Activated naive CD8-positive, alpha-beta T cell treated with anti-CD3 and anti-CD28 coated beads, Interleukin-2, amount 50 U/mL, for 24 hours (primary cell): ENCODE data around the gene SRSF2.
"Not testable (repeated sequence)": the region's sequence is repeated elsewhere in the genome, so short reads cannot be mapped to it uniquely, and the experiment has no call there.

Experiments used
- ATAC-seq: fragments of 150-1000 bp; cut with Tn5 transposase; one replicate; pipeline ENCODE4 v1.10.0; 2021
- DNase-seq: peaks from one replicate; pipeline ENCODE4 v3.0.0; 2021
- H3K27ac Mint-ChIP-seq: one replicate; pipeline ENCODE4 v1.8.0; 2021; ENCODE audit warnings: mild to moderate bottlenecking, mixed read lengths
- H3K27me3 Mint-ChIP-seq: one replicate; pipeline ENCODE4 v1.8.0; 2021; ENCODE audit warnings: mixed read lengths
- H3K36me3 Mint-ChIP-seq: one replicate; pipeline ENCODE4 v1.8.0; 2021; ENCODE audit warnings: low read depth, mixed read lengths
- H3K4me1 Mint-ChIP-seq: one replicate; pipeline ENCODE4 v1.8.0; 2021; ENCODE audit warnings: mixed read lengths
- H3K4me3 Mint-ChIP-seq: one replicate; pipeline ENCODE4 v1.8.0; 2021; ENCODE audit warnings: mild to moderate bottlenecking, moderate library complexity, mixed read lengths
- H3K9me3 Mint-ChIP-seq: one replicate; pipeline ENCODE4 v1.8.0; 2021; ENCODE audit warnings: mixed read lengths

SRSF2 gene

GRCh38 chr17:76747716-76748363, 10.7 kb upstream of the SRSF2 start:
- ATAC-seq (no peak), DNase-seq (no peak)
- H3K27ac Mint-ChIP-seq, result no peak overlapping the region
- peaks cover 15% of the 10 kb centered on the region for H3K4me1 Mint-ChIP-seq
- no peaks in the 10 kb centered on the region for H3K9me3 Mint-ChIP-seq
- peaks cover 33% of the 10 kb centered on the region for H3K36me3 Mint-ChIP-seq
- no peaks in the 10 kb centered on the region for H3K27me3 Mint-ChIP-seq
- H3K4me3 Mint-ChIP-seq, result no peak overlapping the region

- not testable (repeated sequence) for H3K4me3 Mint-ChIP-seq, H3K9me3 Mint-ChIP-seq, DNase-seq, H3K27me3 Mint-ChIP-seq, ATAC-seq, H3K27ac Mint-ChIP-seq, H3K4me1 Mint-ChIP-seq
- H3K36me3 Mint-ChIP-seq, result peaks cover 38% of the 10 kb centered on the region
Measured at GRCh38 chr17:76745785-76746184, 8.7 kb upstream of the SRSF2 start.

DNA sequence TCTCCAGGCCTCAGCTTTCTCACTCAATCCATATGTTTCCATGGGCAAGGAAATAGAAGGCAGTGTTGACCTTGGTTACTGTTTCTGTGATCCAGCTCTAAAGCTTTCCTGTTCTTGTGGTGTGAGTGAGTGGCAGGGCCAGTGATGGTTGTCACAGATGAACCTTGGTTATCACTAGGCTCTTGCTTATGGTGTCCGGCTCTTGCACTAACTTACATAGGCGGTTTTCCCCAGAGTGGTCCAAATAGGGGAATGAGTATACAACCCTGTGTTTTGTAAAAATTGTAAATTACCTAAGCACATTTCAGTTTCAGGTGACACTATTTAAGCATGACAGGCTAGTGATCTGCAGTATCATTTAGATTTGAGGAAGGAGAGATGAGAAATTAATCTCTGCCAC, 7.6 kb upstream of the SRSF2 start:
- Mint-ChIP-seq H3K9me3 (no peaks in the 10 kb centered on the region), H3K27me3 (no peaks in the 10 kb centered on the region), H3K27ac (no peak overlapping the region), H3K36me3 (peaks cover 38% of the 10 kb centered on the region), H3K4me1 (peaks cover 15% of the 10 kb centered on the region), H3K4me3 (no peak overlapping the region)
- DNase-seq (no peak), ATAC-seq (no peak)

DNA sequence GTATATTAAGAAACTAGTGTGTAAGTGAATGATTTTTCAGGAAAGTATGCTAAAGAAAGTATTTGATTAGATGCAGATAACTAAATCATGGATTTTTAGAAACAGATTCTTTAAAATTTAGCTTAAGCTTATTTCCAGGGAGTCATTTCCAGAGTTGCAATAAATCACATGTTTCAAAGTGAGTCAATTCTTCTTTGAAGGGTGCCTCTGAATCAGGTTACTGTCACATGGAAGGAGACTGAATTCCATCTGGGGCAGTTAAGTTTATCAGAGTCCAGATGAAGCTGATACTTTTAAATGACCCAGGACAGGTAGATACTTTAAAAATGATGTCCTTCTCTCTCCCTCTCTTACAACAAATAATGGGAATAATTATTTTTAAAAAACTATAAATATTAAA, 5.8 kb upstream of the SRSF2 start:
- peaks cover 33% of the 10 kb centered on the region for H3K4me1 Mint-ChIP-seq
- H3K27me3 Mint-ChIP-seq, result no peaks in the 10 kb centered on the region
- no peaks in the 10 kb centered on the region for H3K9me3 Mint-ChIP-seq
- no peak overlapping the region for H3K27ac Mint-ChIP-seq
- no peak overlapping the region for H3K4me3 Mint-ChIP-seq
- DNase-seq, result no peak
- no peak for ATAC-seq
- peaks cover 35% of the 10 kb centered on the region for H3K36me3 Mint-ChIP-seq

- Mint-ChIP-seq H3K27me3 (no peaks in the 10 kb centered on the region), H3K27ac (no peak overlapping the region), H3K4me1 (peaks cover 31% of the 10 kb centered on the region), H3K36me3 (peaks cover 34% of the 10 kb centered on the region), H3K9me3 (no peaks in the 10 kb centered on the region), H3K4me3 (no peak overlapping the region)
- DNase-seq (no peak), ATAC-seq (no peak)
Measured at GRCh38 chr17:76740329-76741118, 3.4 kb upstream of the SRSF2 start.

- ATAC-seq, DNase-seq, H3K4me3 Mint-ChIP-seq, H3K9me3 Mint-ChIP-seq, H3K27ac Mint-ChIP-seq, H3K27me3 Mint-ChIP-seq: not testable (repeated sequence)
- Mint-ChIP-seq H3K4me1 (peaks cover 35% of the 10 kb centered on the region), H3K36me3 (peaks cover 34% of the 10 kb centered on the region)
Measured at GRCh38 chr17:76739568-76740115, 2.5 kb upstream of the SRSF2 start.

GRCh38 chr17:76738468-76738850, 1.3 kb upstream of the SRSF2 start:
- Mint-ChIP-seq H3K27ac (peak overlapping the region; percentile 99), H3K9me3 (no peaks in the 10 kb centered on the region), H3K4me3 (peak overlapping the region; percentile 98), H3K4me1 (peaks cover 45% of the 10 kb centered on the region), H3K27me3 (no peaks in the 10 kb centered on the region), H3K36me3 (peaks cover 40% of the 10 kb centered on the region)
- no peak for DNase-seq
- ATAC-seq, result no peak

DNA sequence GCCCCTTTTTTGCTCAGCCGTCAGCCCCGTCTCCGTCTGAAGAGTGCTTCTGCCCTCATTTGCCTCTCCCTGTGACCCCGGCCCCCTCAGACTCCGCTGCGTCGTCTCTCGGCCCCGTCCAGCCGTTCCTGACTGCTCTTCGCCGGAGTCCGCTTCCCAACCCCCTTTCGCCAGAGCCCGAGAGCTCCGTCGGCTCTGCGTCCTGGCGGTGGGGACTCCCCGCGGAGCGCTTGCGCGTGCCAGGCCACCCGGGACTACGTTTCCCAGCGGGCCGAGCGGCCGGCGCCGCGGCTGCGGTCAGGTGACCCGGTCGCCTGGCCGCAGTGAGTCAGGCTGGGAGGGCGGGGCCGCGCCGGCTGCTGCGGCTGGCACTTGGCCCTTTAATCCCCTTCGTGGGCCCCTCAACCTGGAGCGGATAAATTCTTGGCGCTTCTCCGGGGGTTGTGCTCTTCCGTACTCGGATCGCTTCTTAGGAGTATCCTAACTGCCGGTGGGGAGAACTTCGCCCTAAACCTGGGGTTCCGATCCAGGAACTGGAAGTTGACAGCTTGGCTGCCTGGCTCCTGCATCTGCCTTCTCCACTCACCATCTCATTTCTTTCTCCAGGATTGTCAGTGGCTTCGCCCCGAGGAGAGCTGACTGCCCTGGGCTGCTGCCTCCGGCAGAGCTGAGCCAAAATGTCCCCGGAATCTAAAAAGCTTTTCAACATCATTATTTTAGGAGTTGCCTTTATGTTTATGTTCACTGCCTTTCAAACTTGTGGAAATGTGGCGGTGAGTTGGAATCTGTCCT, 741 bp upstream of the SRSF2 start, which contains the start of gene MFSD11:
Gene MFSD11 (plus strand): TSS at position 444 of the 792 bp plus-strand sequence. CDS start 234 bp downstream, at position 678.
- Mint-ChIP-seq H3K27me3 (no peaks in the 10 kb centered on the region), H3K27ac (peak within 1 kb of the TSS; percentile 99), H3K9me3 (no peaks in the 10 kb centered on the region), H3K4me1 (peaks cover 49% of the 10 kb centered on the region), H3K4me3 (peak within 1 kb of the TSS; percentile 98), H3K36me3 (peaks cover 46% of the 10 kb centered on the region)
- ATAC-seq (peak; percentile 68), DNase-seq (peak; percentile 93)

DNA sequence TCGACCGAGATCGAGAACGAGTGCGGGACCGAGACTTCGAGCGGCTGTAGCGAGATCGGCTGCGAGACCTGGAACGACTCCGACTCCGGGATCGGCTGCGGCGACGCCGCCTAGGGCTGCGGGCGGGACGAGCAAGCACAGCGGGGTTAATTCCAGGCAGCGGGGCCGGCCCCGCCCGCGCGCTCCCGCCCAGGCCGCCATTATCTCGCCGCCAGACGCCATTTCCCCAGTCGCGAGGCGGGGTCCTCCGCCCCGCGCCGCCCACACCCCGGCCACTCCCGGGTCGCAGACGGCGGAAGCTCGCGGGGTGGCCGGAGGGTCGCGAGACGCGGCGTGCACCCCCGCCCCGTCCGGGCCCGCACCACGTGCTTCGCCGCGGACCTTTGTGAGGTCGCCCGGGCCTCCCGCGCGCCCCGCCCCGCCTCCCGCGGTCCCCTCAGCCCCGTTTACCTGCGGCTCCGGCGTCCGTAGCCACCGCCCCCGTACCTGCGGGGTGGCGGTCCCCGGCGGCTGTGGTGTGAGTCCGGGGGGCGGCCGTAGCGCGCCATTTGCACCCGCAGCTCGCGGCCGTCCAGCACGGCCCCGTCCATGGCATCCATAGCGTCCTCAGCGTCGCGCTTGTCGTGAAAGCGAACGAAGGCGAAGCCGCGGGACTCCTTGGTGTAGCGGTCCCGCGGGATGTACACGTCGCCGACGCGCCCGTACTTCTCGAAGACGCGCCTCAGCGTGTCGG, 616 bp downstream of the SRSF2 start:
- no peaks in the 10 kb centered on the region for H3K27me3 Mint-ChIP-seq
- H3K36me3 Mint-ChIP-seq, result peaks cover 48% of the 10 kb centered on the region
- H3K27ac Mint-ChIP-seq, result peak overlapping the region; percentile 99
- H3K4me1 Mint-ChIP-seq, result peaks cover 58% of the 10 kb centered on the region
- ATAC-seq (peak; percentile 3), DNase-seq (peak; percentile 67)
- no peaks in the 10 kb centered on the region for H3K9me3 Mint-ChIP-seq
- peak overlapping the region; percentile 98 for H3K4me3 Mint-ChIP-seq

GRCh38 chr17:76735586-76736348, 1.4 kb downstream of the SRSF2 start:
- Mint-ChIP-seq H3K4me3 (peak overlapping the region; percentile 98), H3K27ac (peak overlapping the region; percentile 98), H3K4me1 (peaks cover 60% of the 10 kb centered on the region), H3K27me3 (no peaks in the 10 kb centered on the region), H3K36me3 (peaks cover 52% of the 10 kb centered on the region), H3K9me3 (no peaks in the 10 kb centered on the region)
- ATAC-seq, result no peak
- no peak for DNase-seq

- Mint-ChIP-seq H3K36me3 (peaks cover 58% of the 10 kb centered on the region), H3K4me3 (peak overlapping the region; percentile 98), H3K9me3 (no peaks in the 10 kb centered on the region), H3K27ac (peak overlapping the region; percentile 98), H3K27me3 (no peaks in the 10 kb centered on the region), H3K4me1 (peaks cover 59% of the 10 kb centered on the region)
- DNase-seq, result no peak
- ATAC-seq, result no peak
Measured at GRCh38 chr17:76735006-76735405, 2.1 kb downstream of the SRSF2 start.

GRCh38 chr17:76734080-76734840, 2.9 kb downstream of the SRSF2 start:
- H3K27me3 Mint-ChIP-seq, result no peaks in the 10 kb centered on the region
- peak overlapping the region; percentile 98 for H3K27ac Mint-ChIP-seq
- peak overlapping the region; percentile 98 for H3K4me3 Mint-ChIP-seq
- peaks cover 63% of the 10 kb centered on the region for H3K36me3 Mint-ChIP-seq
- H3K9me3 Mint-ChIP-seq, result no peaks in the 10 kb centered on the region
- no peak for DNase-seq
- ATAC-seq, result no peak
- peaks cover 60% of the 10 kb centered on the region for H3K4me1 Mint-ChIP-seq

- ATAC-seq (no peak), DNase-seq (no peak)
- peak overlapping the region; percentile 98 for H3K27ac Mint-ChIP-seq
- H3K27me3 Mint-ChIP-seq, result no peaks in the 10 kb centered on the region
- H3K4me3 Mint-ChIP-seq, result peak overlapping the region; percentile 98
- H3K36me3 Mint-ChIP-seq, result peaks cover 63% of the 10 kb centered on the region
- H3K4me1 Mint-ChIP-seq, result peaks cover 59% of the 10 kb centered on the region
- no peaks in the 10 kb centered on the region for H3K9me3 Mint-ChIP-seq
Measured at GRCh38 chr17:76733618-76733957, 3.5 kb downstream of the SRSF2 start.
